ENCODE measurements around the gene RAP1GAP2.

The RAP1GAP2 gene

GRCh38 chr17:3004150-3004801, 208.0 kb downstream of the RAP1GAP2 start:
- peak; percentile 76 for DNase-seq

GRCh38 chr17:3004925-3005324, 208.7 kb downstream of the RAP1GAP2 start:
- DNase-seq = no peak

- DNase-seq = no peak
Observed at GRCh38 chr17:3005696-3006095, 209.5 kb downstream of the RAP1GAP2 start.

GRCh38 chr17:3006801-3007200, 210.6 kb downstream of the RAP1GAP2 start:
- DNase-seq = no peak

- DNase-seq = no peak
Observed at GRCh38 chr17:3007651-3008121, 211.4 kb downstream of the RAP1GAP2 start.

GRCh38 chr17:3008336-3009288, 212.4 kb downstream of the RAP1GAP2 start:
- DNase-seq = no peak

GRCh38 chr17:3009411-3009920, 213.2 kb downstream of the RAP1GAP2 start:
- DNase-seq = no peak

- no peak for DNase-seq
Observed at GRCh38 chr17:3011891-3012290, 215.7 kb downstream of the RAP1GAP2 start.

- DNase-seq = peak; percentile 58
Observed at GRCh38 chr17:3012926-3013581, 216.8 kb downstream of the RAP1GAP2 start.

GRCh38 chr17:3015890-3016289, 219.7 kb downstream of the RAP1GAP2 start:
- DNase-seq = no peak

GRCh38 chr17:3017936-3018335, 221.7 kb downstream of the RAP1GAP2 start:
- no peak for DNase-seq

GRCh38 chr17:3019761-3020160, 223.5 kb downstream of the RAP1GAP2 start:
- DNase-seq = no peak

- DNase-seq = no peak
Observed at GRCh38 chr17:3020381-3020780, 224.1 kb downstream of the RAP1GAP2 start.

GRCh38 chr17:3022197-3022596, 226.0 kb downstream of the RAP1GAP2 start:
- no peak for DNase-seq

- DNase-seq = no peak
Observed at GRCh38 chr17:3024346-3024745, 228.1 kb downstream of the RAP1GAP2 start.

GRCh38 chr17:3025421-3026124, 229.3 kb downstream of the RAP1GAP2 start:
- DNase-seq = no peak

GRCh38 chr17:3026125-3026855, 230.1 kb downstream of the RAP1GAP2 start:
- no peak for DNase-seq

- DNase-seq = no peak
Observed at GRCh38 chr17:3026856-3027751, 230.9 kb downstream of the RAP1GAP2 start.

- no peak for DNase-seq
Observed at GRCh38 chr17:3027786-3028532, 231.7 kb downstream of the RAP1GAP2 start.

Data from NCI-H1694 (cell line).